NCI-H524 (cell line): Measurements from ENCODE around the gene ERBB4.
"Not testable (repeated sequence)": the region's sequence is repeated elsewhere in the genome, so short reads cannot be mapped to it uniquely, and the experiment has no call there.

Experiments
- DNase-seq, 2 experiments: peaks; one replicate each; lab custom pipeline; 2025; lab: John Stamatoyannopoulos, UW

Gene ERBB4

GRCh38 chr2:211724933-211725332, 813.7 kb downstream of the ERBB4 start:
- peak in 1 of 2 experiments; percentile 0 for DNase-seq

GRCh38 chr2:211723398-211723797, 815.2 kb downstream of the ERBB4 start:
- DNase-seq = no peak

GRCh38 chr2:211722928-211723327, 815.7 kb downstream of the ERBB4 start:
- DNase-seq = no peak

GRCh38 chr2:211721874-211722273, 816.7 kb downstream of the ERBB4 start:
- not testable (repeated sequence) for DNase-seq

- no peak for DNase-seq
Observed at GRCh38 chr2:211709389-211709788, 829.2 kb downstream of the ERBB4 start.

GRCh38 chr2:211692689-211693088, 845.9 kb downstream of the ERBB4 start:
- no peak for DNase-seq

- DNase-seq = no peak
Observed at GRCh38 chr2:211690736-211691135, 847.9 kb downstream of the ERBB4 start.

GRCh38 chr2:211688196-211688595, 850.4 kb downstream of the ERBB4 start:
- no peak for DNase-seq

- DNase-seq = no peak
Observed at GRCh38 chr2:211674715-211675114, 863.9 kb downstream of the ERBB4 start.

GRCh38 chr2:211673133-211673905, 865.3 kb downstream of the ERBB4 start:
- DNase-seq = no peak

- no peak for DNase-seq
Observed at GRCh38 chr2:211671977-211672376, 866.6 kb downstream of the ERBB4 start.

GRCh38 chr2:211665299-211665698, 873.3 kb downstream of the ERBB4 start:
- no peak for DNase-seq

- DNase-seq = no peak
Observed at GRCh38 chr2:211664321-211664720, 874.3 kb downstream of the ERBB4 start.

GRCh38 chr2:211654211-211654780, 884.3 kb downstream of the ERBB4 start:
- no peak for DNase-seq

GRCh38 chr2:211652327-211652726, 886.3 kb downstream of the ERBB4 start:
- DNase-seq = no peak

- DNase-seq = no peak
Observed at GRCh38 chr2:211649331-211649730, 889.3 kb downstream of the ERBB4 start.

- no peak for DNase-seq
Observed at GRCh38 chr2:211631503-211631902, 907.1 kb downstream of the ERBB4 start.

GRCh38 chr2:211623096-211623495, 915.5 kb downstream of the ERBB4 start:
- no peak for DNase-seq

GRCh38 chr2:211620986-211621385, 917.6 kb downstream of the ERBB4 start:
- no peak for DNase-seq

GRCh38 chr2:211617803-211618202, 920.8 kb downstream of the ERBB4 start:
- no peak for DNase-seq

GRCh38 chr2:211611621-211612020, 927.0 kb downstream of the ERBB4 start:
- no peak for DNase-seq

- no peak for DNase-seq
Observed at GRCh38 chr2:211611061-211611518, 927.5 kb downstream of the ERBB4 start.

- DNase-seq = no peak
Observed at GRCh38 chr2:211609127-211609526, 929.5 kb downstream of the ERBB4 start.

GRCh38 chr2:211599146-211599545, 939.5 kb downstream of the ERBB4 start:
- no peak for DNase-seq
